Aorta (tissue), 5 donors: Measurements from ENCODE around the gene MESP2. TPM values are rescaled to one million over a fixed set of nuclear protein-coding genes. Genes with fewer than 3 reads are reported as not detected.
A peak's percentile ranks its signal among the peaks of the same experiment; 100 is the strongest.

ENCODE experiments used
- ATAC-seq: fragments of 200-7000 bp; cut with Tn5 transposase; one replicate; pipeline ENCODE4 v1.9.1; 2022; ENCODE audit warnings: moderate library complexity; ENCODE audit not compliant: low FRiP score
- DNase-seq, 2 donors: peaks; one replicate each; pipeline ENCODE4 v3.0.0-alpha.2; 2020
- H3K27ac ChIP-seq, 2 donors: one replicate each; pipeline ENCODE4 v1.5.1; 2013; ENCODE audit warnings: low read length in 2 of 2, mild to moderate bottlenecking in 2 of 2, moderate library complexity in 2 of 2, control low read depth in 1 of 2, inconsistent platforms in 1 of 2, low read depth in 1 of 2
- H3K27me3 ChIP-seq, 2 donors: one replicate each; pipeline ENCODE4 v1.6.1; 2013; ENCODE audit warnings: control low read depth in 1 of 2, low read length in 1 of 2, mild to moderate bottlenecking in 1 of 2, moderate library complexity in 1 of 2; ENCODE audit not compliant: insufficient read depth in 2 of 2, control insufficient read depth in 1 of 2
- H3K36me3 ChIP-seq, 2 donors: one replicate each; pipeline ENCODE4 v1.6.1; 2013; ENCODE audit warnings: control low read depth in 1 of 2, low read length in 1 of 2, mild to moderate bottlenecking in 1 of 2; ENCODE audit not compliant: insufficient read depth in 2 of 2, control insufficient read depth in 1 of 2
- H3K4me1 ChIP-seq, 2 donors: one replicate each; pipeline ENCODE4 v1.6.1; 2013; ENCODE audit warnings: low read length in 2 of 2, control low read depth in 1 of 2, mild to moderate bottlenecking in 1 of 2, moderate library complexity in 1 of 2; ENCODE audit not compliant: insufficient read depth in 2 of 2, control insufficient read depth in 1 of 2
- H3K4me3 ChIP-seq, 2 donors: one replicate each; pipeline ENCODE4 v1.5.1; 2013; ENCODE audit warnings: low read length in 2 of 2, control low read depth in 1 of 2, mild to moderate bottlenecking in 1 of 2
- H3K9me3 ChIP-seq: one replicate; pipeline ENCODE4 v1.6.1; 2013; ENCODE audit warnings: mild to moderate bottlenecking, low read length; ENCODE audit not compliant: control insufficient read depth
- WGBS, 2 donors: extraction: QIAGEN DNeasy Blood & Tissue Kit; methylation state at CpG; one replicate each; pipeline ENCODE4 v1.1.7; 2013; 5-methylcytosine and 5-hydroxymethylcytosine counted together
- intact Hi-C, 2 donors: fragments of 100-400 bp; cut with DNase I; formaldehyde crosslinking; loops; one replicate each; pipeline versions ENCODE4 v1.14.2 to v1.15.0; 2022
- polyA plus RNA-seq, 2 donors: library from polyadenylated mRNA; stranded (reverse); fragments of 200-250 nt; gene quantifications; one replicate each; pipeline ENCODE4 v1.2.3, GENCODE V29; 2013
- total RNA-seq, 2 donors: library from RNA; stranded (reverse); fragmentation: NEBNext Ultra II Directional; extraction: Animal tissue kit (Norgen Biotek cat#: 25700); gene quantifications; one replicate each; pipeline ENCODE4 v1.2.1, GENCODE V29; 2021
- donor health status: healthy with polysubstance abuse.
- donor health status: Bipolar disorder and iron deficiency.
- donor health status: DM: no; HTN: no; CAD: no.
- donor health status: DM: no; HTN: no; CAD: no.
- donor health status: DM: yes; HTN: yes; CAD: no.

Gene MESP2
- total and polyA plus RNA-seq, 4 donors: 3.0 TPM; not detected in 3

DNA sequence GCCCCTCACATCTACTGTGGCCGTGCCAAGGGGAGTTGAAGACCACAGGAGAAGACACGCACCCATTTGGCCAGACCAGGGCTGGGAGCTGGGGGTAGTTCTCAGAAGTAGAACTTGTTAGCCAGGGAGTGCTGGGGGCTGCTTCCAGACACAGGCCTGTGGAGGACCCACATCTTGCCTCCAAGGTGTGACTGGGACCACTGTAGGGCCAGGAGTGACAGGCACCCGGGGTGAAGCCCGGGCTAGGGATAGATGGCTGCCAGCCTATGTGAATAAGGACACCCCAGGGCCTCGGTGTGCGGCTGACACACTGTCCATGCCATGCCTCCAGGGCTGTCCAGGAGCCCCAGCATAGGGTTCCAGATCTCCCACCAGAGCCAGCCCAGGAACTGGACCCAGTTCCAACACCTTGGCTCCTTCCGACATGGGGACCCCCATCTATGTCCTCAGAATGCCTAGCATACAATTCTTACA, 36.8 kb downstream of the MESP2 start:
- intact Hi-C loops: no loop called here
- H3K27ac ChIP-seq: no peak overlapping the region
- H3K4me1 ChIP-seq: no peaks in the 10 kb centered on the region
- WGBS, 2 donors: 92 to 97% methylated on average over 7 of the region's 7 CpGs
- H3K9me3 ChIP-seq: peaks cover 6% of the 10 kb centered on the region
- no peaks in the 10 kb centered on the region for H3K27me3 ChIP-seq
- DNase-seq: no peak
- no peak overlapping the region for H3K4me3 ChIP-seq
- no peaks in the 10 kb centered on the region for H3K36me3 ChIP-seq
- ATAC-seq: no peak

DNA sequence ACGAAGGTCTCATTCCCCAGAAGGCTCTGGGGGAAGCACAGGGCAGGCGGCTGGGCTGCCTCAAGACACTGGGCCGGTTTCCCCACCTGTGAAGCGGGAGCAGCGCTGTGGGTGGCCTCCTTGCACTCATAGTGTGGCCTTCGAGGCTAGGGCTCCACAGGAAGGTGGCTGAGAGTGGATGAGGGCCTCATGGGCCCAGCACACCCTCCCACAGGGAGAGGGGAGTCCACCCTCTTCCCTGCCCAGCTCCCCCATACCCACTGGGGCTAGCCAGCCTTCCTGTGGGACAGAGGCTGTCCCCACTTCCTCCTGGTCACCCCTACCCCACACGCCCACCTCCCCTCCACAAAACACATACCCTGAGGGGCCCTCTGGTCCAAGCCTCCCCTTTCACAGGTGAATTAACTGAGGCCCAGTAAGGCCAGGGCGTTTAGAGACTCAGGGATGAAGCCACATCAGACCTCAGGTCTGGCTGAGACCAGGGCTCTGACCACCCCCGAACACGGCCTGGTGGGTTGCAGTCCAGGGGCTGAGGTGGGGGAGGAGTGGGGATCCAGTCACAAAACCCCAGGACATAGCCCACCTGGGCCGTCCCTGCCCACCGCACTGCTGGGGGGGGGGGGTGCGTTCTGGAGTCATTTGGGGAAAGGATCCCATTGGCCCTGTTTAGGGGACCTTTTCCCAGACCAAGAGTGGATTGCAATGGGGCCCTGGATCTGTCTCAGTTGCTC, 37.4 kb downstream of the MESP2 start:
- peak in 1 of 2 donors; percentile 40 for DNase-seq

DNA sequence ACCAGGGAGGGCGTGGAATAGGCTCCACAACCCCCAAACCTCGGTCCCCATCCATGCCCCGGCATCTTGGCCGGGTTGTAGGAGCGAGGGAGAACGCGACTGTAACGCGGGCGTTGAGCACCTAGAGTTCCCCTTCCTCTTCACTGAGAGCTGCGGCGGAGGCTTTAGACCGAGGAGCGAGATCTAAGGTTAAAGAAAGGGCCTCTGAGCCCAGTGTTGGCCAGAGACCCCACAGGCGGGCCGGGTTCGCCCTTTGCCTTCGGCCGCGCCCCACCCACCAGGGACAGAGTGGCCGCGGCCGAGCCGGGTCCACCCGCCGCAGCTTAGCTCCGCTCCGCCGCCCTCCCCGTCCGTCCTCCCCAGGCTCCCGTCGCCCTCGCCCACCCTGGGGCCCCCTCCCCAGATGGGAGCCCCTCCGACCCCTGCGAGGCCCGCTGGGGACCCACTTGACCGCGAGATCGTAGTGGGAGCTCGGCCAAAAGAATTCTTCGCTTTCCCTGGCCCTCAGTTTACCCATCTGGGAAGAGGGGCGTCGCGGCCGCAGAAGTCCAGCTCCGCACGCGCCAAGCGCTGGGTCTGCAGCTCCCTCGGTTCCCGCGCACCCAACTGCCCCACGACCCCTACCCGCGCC, 38.1 kb downstream of the MESP2 start:
- Histone ChIP-seq H3K4me1 (no peaks in the 10 kb centered on the region), H3K27ac (no peak overlapping the region), H3K36me3 (no peaks in the 10 kb centered on the region), H3K27me3 (no peaks in the 10 kb centered on the region), H3K4me3 (peak overlapping the region; percentile 5 to 8), H3K9me3 (peaks cover 6% of the 10 kb centered on the region)
- DNase-seq (peak in 1 of 2 donors; percentile 53), ATAC-seq (peak; percentile 58)
- 17 to 20% methylated on average over 39 to 56 of the region's 56 CpGs for WGBS, 2 donors
- intact Hi-C loops: no loop called here

More for the DNA sequence above, 37.4 kb downstream of the MESP2 start:
- ATAC-seq: peak; percentile 3
- intact Hi-C loops: no loop called here
- 80 to 86% methylated on average over 13 of the region's 13 CpGs for WGBS, 2 donors
- Histone ChIP-seq H3K9me3 (peaks cover 6% of the 10 kb centered on the region), H3K27ac (no peak overlapping the region), H3K4me1 (no peaks in the 10 kb centered on the region), H3K4me3 (no peak overlapping the region), H3K36me3 (no peaks in the 10 kb centered on the region), H3K27me3 (no peaks in the 10 kb centered on the region)

GRCh38 chr15:89815769-89816168, 39.6 kb downstream of the MESP2 start:
- Histone ChIP-seq H3K36me3 (no peaks in the 10 kb centered on the region), H3K4me3 (no peak overlapping the region), H3K27ac (no peak overlapping the region), H3K27me3 (no peaks in the 10 kb centered on the region), H3K9me3 (peaks cover 6% of the 10 kb centered on the region), H3K4me1 (no peaks in the 10 kb centered on the region)
- 90 to 99% methylated on average over 3 of the region's 3 CpGs for WGBS, 2 donors
- intact Hi-C loops: no loop called here
- ATAC-seq (no peak), DNase-seq (no peak)

DNA sequence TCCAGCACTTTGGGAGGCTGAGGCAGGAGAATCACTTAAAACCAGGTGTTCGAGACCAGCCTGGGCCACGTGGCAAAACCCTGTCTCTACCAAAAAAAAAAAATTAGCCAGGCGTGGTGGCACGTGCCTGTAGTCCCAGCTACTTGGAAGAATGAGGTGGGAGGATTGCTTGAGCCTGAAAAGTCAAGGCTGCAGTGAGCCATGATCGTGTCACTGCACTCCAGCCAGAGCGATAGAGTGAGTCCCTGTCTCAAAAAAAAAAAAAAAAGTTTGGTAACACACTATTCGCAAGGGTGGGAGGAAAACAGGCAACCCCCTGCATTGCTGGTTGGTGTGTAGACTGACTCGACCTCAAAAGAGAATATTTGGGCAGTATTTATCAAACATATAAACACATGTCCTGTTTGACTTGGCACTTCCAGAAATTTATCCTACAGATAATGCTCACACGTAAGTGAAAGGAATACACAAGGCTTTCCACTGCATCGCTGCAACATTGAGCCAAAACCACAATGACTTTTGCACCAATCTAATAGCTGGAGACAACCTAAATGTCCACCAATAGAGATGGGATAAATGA, 41.7 kb downstream of the MESP2 start:
- WGBS, 2 donors: 32 to 36% methylated on average over 10 of the region's 10 CpGs
- Histone ChIP-seq H3K36me3 (no peaks in the 10 kb centered on the region), H3K27me3 (no peaks in the 10 kb centered on the region), H3K27ac (no peak overlapping the region), H3K4me3 (no peak overlapping the region), H3K9me3 (peaks cover 6% of the 10 kb centered on the region), H3K4me1 (no peaks in the 10 kb centered on the region)
- DNase-seq: no peak
- ATAC-seq: no peak
- intact Hi-C loops: no loop called here

DNA sequence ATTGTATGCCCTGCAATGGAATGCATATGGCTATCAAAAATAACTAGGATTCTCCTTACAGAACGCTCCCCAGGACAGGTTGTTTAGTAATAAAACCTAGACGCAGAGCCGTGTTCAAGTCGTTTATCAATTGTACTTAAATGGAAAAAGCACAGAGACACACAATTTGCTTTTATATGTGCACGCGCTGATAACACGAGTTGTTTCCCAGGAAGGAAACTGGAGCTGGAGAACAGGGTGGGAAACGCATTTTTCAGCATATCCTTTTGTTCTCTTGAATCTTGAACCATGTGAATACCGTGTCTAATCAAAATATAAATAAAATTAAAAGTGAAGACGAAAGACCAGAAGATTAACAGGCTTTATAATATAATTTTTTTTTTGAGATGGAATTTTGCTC, 42.2 kb downstream of the MESP2 start:
- intact Hi-C loops: no loop called here
- Histone ChIP-seq H3K4me3 (no peak overlapping the region), H3K27ac (no peak overlapping the region), H3K36me3 (no peaks in the 10 kb centered on the region), H3K27me3 (no peaks in the 10 kb centered on the region), H3K9me3 (peaks cover 6% of the 10 kb centered on the region), H3K4me1 (no peaks in the 10 kb centered on the region)
- no peak for ATAC-seq
- DNase-seq: no peak
- 29 to 30% methylated on average over 10 of the region's 10 CpGs for WGBS, 2 donors

GRCh38 chr15:89820666-89821611, 44.8 kb downstream of the MESP2 start:
- WGBS, 2 donors: 60 to 61% methylated on average over 12 of the region's 12 CpGs
- peak in 1 of 2 donors; percentile 71 for DNase-seq
- intact Hi-C loops: loop anchor here in 1 of 2 donors (10.0 kb wide), 1 partner anchor 46 kb away; the partner anchor contains the start of gene MESP2
- Histone ChIP-seq H3K4me1 (no peaks in the 10 kb centered on the region), H3K9me3 (no peaks in the 10 kb centered on the region), H3K27me3 (no peaks in the 10 kb centered on the region), H3K36me3 (no peaks in the 10 kb centered on the region), H3K27ac (no peak overlapping the region), H3K4me3 (no peak overlapping the region)
- ATAC-seq: no peak

GRCh38 chr15:89822026-89822425, 45.9 kb downstream of the MESP2 start:
- Histone ChIP-seq H3K27me3 (no peaks in the 10 kb centered on the region), H3K4me1 (no peaks in the 10 kb centered on the region), H3K4me3 (no peak overlapping the region), H3K36me3 (no peaks in the 10 kb centered on the region), H3K9me3 (no peaks in the 10 kb centered on the region), H3K27ac (no peak overlapping the region)
- DNase-seq: no peak
- ATAC-seq: no peak
- WGBS, 2 donors: 74 to 85% methylated on average over 11 of the region's 11 CpGs
- intact Hi-C loops: loop anchor here in 1 of 2 donors (10.0 kb wide), 1 partner anchor 47 kb away; the partner anchor contains the start of gene MESP2
